NCI-H345 (cell line): Measurements from ENCODE around the gene ING2.
"Not testable (repeated sequence)": the region's sequence is repeated elsewhere in the genome, so short reads cannot be mapped to it uniquely, and the experiment has no call there.

Experiments
- DNase-seq: peaks from one replicate; lab custom pipeline; 2025; lab: John Stamatoyannopoulos, UW

ING2 gene, protein sequence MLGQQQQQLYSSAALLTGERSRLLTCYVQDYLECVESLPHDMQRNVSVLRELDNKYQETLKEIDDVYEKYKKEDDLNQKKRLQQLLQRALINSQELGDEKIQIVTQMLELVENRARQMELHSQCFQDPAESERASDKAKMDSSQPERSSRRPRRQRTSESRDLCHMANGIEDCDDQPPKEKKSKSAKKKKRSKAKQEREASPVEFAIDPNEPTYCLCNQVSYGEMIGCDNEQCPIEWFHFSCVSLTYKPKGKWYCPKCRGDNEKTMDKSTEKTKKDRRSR

DNA sequence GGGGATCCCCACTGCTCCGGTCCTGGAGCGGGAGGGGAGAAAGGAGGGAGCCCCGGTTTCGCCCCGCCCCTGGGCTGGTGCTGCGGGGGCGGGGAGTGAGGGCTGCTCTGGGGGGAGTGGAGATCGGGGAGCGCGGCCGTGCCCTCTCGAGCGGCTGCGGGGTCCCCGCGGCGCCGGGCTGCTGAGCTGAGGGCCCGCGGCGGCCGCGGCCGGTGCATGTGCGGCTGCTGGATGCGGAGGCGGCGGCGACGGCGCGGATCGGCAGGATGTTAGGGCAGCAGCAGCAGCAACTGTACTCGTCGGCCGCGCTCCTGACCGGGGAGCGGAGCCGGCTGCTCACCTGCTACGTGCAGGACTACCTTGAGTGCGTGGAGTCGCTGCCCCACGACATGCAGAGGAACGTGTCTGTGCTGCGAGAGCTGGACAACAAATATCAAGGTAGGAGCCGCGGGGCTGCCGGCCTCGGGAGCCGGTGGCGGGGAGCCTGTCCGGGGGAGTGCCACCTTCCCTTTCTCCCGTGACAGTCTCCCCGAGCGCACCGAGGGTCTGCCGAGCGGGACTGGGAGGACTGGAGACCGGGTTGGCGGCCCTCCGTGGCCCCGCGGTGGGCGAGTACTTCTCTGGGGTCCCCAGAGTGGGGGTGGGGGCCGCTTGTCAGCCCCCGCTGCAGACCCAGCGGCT is at the start of gene ING2:
Gene ING2 (plus strand): TSS at position 129 of the 681 bp plus-strand sequence. CDS start 138 bp downstream, at position 267.
- DNase-seq: peak; percentile 83

DNA sequence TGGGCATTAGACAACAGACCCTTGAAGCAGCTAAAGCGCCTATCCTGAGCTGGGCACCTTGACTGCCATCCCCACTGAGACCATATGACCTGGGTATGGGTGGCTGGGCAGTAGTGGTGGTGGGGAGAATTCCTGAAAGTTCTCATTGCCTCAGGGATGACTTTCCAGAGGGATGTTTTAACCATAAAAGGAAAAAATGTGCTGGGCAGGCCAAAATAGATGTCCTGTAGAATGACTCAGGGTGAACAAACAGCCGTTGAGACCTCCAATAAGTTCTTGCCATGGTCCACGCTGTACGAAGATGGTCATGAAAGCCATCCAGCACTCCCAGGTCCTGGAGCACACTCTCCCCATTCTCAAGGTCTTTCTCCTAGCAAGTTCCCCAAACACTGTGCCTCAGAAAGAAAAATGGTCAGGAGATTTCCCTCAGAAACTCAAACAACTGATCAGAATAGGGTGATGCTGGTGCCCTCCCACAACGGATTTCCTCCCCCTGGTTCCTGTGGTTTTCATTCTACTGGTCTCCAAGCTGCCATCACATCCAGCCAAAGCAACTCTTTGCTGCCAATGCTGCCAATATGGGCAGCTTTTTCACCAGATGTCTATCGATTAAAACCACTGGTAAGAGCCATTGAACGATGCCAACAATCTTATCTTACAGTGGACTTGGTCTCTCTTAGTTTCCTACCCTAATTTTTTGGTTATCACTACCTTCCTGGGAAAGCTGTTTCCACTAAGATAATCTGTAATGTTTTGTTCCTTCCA is 49.2 kb upstream of the ING2 start:
- DNase-seq: no peak

DNA sequence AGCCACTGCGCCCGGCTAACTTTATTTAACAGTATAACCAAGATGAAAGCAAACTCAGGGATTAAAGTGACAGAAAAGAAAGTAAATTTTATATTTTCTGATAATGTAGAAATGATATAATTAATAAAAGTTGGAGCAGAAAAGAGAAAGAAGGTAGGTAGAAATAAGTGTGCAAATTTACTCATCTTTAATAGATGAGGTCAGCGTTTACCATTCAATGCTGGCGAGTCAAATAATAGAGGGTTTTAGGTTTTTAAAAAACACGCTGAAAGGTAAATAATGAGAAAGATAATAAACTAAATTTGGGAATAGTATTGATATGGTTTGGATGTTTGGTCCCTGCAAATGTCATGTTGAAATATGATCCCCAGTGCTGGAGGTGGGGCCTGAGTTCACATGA is 46.9 kb upstream of the ING2 start:
- DNase-seq: no peak

DNA sequence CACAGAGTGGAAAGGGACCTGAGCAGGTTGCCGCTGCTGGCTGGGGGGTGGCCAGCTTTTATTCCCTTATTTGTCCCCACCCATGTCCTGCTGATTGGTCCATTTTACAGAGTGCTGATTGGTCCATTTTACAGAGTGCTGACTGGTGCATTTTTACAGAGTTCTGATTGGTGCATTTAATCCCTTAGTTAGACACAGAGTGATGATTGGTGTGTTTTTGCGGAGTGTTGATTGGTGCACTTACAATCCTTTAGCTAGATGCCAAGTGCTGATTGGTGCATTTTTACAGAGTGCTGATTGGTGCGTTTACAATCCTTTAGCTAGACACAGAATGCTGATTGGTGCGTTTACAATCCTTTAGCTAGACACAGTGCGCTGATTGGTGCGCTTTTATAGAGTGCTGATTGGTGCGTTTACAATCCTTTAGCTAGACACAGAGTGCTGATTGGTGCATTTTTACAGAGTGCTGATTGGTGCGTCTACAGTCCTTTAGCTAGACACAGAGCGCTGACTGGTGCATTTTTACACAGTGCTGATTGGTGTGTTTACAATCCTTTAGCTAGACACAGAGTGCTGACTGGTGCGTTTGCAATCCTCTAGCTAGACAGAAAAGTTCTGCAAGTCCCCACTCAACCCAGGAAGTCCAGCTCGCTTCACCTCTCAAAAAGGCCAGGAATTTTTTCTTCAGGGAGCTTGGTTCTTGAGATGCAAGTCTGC is 40.8 kb upstream of the ING2 start:
- not testable (repeated sequence) for DNase-seq

DNA sequence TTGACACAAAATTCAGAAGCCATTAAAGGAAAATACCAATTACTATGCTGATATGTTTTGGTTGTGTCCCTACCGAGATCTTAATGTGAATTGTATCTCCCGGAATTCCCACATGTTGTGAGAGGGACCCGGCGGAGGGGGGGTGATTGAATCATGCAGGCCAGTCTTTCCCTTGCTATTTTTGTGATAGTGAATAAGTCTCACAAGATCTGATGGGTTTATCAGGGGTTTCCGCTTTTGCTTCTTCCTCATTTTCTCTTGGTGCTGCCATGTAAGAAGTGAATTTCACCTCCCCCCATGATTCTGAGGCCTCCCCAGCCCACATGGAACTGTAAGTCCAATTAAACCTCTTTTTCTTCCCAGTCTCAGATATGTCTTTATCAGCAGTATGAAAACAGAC is 39.0 kb upstream of the ING2 start:
- DNase-seq: not testable (repeated sequence)

DNA sequence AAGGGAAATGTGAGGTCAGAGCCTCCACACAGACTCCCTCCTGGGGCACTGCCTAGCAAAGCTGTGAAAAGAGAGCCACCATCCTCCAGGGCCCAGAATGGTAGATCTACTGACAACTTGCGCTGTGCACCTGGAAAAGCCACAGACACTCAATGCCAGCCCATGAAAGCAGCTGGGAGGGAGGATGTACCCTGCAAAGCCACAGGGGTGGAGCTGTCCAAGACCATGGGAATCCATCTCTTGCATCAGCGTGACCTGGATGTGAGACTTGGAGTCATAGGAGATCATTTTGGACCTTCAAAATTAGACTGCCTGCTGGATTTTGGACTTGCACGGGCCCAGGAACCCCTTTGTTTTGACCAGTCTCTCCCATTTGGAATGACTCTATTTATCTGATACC is 37.6 kb upstream of the ING2 start:
- no peak for DNase-seq

DNA sequence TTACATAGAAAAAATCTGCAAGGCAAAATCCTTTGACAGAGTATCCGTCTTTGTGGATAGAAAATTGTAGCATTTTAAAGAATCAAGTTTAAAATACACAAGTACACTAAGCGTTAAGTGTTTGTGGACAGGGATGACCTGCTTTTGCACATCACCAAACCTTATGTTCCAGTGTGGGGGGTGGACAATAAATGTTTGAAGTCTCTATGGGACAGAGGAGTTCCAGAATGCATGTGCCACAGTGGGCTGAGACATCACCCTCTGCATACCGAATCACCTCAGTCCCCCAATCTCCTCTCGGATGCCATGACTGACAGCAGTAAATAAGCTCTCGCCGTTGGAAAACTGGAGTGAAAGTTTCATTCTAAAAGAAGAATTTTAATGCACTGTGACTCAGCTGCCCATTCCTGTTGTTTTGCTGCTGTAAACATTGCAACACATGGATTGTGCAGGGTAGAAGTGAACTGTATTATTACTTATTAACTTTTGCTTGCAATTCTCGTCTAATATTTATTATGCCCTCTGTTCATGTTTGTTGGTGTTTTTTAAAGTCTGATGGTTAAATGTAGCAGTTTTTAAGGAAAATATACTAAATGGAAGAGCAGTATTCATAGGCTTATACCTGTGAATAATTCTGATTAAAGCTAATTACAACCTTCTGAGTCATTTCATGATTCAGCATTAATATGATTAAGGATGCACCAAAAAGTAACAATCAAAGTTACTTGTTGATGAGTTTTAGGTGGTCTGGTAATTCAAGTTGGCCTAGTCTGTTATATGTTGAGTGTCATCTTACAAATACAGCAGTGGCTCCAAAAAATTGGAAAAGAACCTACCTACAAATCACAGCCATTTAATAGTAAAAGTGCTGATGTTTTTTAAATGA is 36.4 kb upstream of the ING2 start:
- no peak for DNase-seq

DNA sequence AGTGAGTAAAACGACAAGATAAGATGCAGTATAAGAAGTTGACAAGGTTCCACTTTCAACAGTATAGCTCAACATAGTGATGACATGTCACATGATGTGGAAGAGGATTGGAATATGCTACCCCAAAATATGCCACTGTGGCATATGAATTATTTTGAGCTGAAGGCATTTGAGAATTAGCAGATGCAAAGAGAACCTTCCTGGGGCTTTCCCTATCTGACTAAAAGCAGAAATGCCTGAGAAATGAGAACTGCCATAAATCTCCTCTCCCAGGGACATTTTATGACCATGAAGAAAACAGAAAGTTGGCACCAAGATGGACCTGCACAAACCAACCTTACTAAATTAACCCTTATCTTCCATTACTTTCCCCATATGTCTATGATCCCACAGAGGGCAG is 35.6 kb upstream of the ING2 start:
- no peak for DNase-seq

DNA sequence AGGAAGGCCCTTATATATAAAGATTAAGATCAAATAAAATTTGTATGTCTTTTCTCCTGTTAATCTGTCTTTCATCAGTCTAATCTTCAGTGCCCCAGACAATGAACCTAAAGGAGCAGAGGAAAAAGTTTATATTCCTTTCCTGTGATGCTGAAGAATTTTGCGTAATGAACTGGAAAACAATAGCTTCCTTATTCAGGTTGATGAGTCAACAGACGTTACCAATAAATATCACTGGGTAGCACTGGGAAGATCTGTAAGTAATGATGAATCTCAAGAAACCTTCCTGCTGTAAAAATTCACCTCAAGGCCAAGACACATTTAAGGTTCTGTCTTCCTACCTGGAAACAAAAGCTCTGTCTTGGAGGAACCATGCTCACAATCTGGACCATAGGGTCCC is 34.9 kb upstream of the ING2 start:
- no peak for DNase-seq

DNA sequence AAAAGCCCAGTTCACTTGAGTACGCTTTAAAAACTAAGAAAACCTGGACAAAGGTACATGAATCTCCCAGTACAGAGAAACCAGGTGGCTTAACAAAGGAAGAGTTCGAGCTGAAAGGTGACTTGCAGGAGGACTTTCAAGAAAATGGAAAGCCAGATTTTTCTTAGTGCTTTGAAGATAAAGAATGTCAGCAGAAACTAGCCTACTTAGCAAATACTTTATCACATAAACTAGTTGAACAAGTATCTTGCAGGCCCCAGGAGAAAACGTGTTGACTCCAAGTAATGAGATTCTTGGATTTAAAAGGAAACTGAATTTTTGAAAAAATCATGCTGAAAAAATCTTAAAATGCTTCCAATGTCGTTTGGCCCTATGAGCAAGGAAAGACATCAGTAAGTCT is 34.0 kb upstream of the ING2 start:
- no peak for DNase-seq

DNA sequence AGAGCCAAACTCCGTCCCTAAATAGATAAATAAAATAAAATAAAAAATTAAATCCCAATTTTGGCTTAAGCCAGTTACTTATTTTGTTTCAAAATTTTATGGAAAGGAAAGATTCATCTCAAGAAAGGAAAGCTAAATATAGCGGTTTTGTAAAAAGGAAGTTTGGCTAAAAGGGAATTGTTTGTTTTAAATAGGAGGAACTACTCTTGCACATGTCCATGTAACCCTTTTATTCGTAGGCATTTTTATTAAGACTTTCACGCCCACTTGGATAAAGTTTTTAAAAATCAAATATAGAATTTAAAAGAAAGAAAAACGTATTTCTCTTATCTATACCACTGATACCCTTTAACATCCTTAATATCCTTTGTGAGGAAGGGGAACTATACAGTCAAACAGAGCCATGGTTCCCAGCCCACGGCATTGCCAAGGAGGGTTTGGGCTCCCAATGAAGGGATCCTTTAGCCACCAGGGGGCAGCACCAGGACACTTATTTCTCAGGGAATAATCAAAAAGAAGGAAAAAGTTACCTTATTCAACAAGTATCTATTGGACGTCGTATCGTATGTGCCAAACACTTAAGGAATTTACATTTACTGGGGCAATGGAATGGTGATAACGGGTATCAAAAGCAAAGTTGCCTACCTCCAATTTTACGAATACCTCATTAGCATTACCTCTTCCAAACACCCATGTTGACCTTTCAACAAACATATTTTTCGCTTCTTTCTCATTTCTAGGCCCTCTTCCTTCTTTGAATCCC is 32.7 kb upstream of the ING2 start:
- peak; percentile 70 for DNase-seq

DNA sequence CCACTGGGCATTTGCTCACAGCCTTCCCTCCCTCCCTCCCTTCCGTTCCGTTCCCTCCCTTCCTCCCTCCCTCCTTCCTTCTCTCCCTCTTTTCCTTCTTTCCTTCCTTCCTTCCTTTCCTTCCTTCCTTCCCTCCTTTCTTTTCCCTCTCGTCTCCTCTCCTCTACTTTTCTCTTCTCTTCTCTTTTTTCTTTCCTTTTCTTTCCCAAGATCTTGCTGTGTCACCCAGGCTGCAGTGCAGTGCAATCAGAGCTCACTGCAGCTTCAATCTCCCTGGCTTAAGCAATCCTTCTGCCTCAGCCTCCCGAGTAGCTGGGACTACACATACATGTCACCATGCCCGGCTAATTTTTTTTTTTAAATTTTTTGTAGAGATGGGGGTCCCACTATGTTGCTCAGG is 26.7 kb upstream of the ING2 start:
- DNase-seq: no peak

DNA sequence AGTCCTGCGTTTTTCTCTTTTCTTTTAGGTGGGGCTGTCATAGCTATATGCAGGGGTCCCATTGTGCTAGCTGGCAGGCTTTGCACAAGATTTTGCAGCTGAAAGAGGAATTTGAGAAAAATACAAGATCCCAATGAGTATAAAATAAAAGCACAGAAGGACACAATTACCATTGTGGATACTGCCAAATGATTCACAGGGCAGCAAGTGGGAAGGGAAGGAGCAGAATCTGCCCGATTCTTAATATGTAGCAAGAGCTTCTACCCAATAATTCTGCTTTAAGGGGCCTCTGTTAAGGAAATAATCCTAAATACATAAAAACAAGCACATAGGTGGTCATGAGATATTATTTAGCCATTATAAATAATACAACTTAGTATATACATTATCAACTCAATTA is 25.9 kb upstream of the ING2 start:
- DNase-seq: no peak

DNA sequence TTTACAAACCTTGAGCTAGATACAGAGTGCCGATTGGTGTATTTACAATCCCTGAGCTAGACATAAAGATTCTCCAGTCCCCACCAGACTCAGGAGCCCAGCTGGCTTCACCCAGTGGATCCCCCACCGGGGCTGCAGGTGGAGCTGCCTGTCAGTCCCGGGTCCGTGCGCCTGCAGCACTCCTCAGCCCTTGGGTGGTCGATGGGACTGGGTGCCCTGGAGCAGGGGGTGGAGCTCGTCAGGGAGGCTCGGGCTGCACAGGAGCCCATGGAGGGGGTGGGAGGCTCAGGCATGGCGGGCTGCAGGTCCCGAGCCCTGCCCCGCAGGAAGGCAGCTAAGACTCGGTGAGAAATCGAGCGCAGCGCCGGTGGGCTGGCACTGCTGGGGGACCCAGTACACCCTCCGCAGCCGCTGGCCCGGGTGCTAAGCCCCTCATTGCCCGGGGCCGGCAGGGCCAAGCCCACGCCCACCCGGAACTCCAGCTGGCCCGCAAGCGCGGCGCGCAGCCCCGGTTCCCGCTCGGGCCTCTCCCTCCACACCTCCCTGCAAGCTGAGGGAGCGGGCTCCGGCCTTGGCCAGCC is 22.3 kb upstream of the ING2 start:
- DNase-seq: not testable (repeated sequence)

DNA sequence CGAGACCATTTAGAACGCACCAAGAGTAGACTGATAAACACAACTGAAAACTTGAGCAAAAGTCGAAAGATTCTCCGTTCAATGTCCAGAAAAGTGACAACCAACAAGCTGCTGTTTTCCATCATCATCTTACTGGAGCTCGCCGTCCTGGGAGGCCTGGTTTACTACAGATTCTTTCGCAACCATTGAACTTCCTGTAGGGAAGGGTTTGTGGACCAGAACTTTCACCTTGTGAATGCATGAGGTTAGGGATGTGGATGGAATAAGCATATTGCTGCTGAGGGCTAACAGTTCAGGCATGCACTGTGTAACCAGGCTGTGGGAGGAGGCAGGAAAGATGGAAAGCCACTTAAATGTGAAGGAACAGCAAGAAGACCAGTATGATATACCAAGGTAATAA is 20.9 kb upstream of the ING2 start:
- no peak for DNase-seq

DNA sequence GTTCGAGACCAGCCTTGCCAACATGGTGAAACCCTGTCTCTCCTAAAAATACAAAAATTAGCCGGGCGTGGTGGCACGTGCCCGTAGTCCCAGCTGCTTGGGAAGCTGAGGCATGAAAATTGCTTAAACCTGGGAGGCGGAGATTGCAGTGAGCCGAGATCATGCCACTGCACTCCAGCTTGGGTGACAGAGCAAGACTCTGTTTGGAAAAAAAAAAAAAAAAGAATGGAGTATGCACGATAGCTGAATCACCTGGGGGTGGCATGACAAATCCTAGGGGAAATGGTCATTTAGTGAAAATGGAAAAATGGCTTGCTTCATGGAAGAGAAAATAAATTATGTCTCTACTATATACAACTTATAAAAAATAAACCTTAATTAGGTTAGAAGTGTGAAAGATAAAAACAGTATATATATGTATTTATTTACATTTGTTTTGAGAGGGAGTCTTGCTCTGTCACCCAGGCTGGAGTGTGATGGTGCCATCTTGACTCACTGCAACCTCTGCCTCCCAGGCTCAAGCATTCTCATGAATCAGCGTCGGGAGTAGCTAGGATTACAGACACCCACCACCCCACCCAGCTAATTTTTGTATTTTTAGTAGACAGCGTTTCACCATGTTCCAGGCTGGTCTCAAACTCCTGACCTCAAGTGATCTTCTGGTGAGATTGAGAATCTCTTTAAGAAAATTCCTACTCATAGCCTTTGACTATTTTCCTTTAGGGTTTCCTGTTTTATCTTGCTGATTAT is 19.3 kb upstream of the ING2 start:
- DNase-seq: no peak

DNA sequence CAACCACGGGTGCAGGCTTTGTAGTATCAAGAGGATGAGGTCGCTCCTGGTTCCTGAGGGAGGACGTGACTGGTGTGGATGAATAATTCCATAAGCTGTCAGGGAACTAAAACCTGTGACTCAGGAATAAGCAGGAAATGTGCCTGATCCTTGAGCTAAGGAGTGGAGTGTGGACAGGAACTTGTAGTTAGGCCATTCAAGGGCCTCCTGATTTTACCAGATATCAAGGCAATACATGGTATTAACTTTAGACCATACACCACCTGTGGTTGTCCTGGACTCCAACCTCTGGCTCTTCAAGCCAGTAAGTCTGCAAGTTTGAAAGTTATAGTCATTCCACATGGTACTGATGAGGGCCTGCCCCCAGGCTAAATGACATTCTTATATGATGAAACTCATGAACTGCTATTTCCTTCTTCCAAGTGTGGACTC is 12.1 kb upstream of the ING2 start:
- no peak for DNase-seq

DNA sequence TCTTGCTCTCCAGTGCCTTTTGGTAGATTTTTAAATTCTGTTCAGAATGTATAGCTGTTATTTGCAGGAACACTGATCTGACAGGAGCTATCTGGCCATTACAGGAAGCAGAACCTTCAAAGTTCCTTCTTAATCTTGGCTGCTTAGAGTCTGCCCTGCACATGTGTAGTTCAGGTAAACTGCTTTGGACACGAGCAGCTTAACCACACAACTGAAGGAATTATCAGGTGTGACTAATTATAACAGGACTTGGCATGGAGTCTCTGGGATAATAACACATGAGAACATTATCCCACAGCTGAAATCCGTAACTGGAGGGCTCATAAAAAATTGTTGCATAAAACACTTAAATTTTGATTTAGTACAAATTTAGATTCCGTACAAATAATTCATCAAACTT is 11.6 kb upstream of the ING2 start:
- no peak for DNase-seq

DNA sequence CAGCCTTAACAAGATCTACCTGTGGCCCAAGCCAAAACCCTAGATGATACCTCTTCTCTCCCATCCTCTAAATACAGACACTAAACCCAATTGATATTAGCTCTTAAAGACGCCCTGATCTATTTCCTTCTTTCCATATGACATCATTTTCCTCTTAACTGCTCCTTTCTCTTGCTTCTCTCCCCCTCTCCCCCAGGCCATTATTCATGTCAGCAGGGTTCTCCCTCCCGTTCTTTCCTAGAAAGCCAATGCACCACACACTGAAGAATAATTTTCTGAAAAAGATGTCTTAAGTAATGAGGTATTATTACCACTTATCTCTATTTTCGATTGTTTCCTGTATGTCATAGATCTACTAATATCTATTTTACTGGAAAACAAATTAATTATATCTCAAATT is 9.7 kb upstream of the ING2 start:
- DNase-seq: no peak

DNA sequence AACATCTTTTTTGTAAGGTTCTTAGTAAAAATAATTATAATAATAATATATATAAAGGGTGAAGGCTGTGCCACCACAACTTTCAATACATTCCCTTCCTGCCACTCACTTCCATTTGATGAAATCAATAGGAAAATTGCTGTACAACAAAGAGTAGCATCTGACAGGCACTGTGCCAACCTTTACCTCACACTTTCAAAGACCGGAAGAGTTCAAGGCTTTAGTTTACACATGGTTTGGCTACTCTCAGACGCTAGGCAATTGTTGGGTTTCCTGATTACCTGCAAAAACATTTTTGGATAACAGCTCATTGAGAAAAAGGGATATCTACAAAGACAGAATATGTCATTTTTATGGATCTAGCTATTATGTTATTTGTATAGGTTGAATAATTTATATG is 5.5 kb upstream of the ING2 start:
- DNase-seq: peak; percentile 41
